Left colon (tissue), 2 donors: Measurements from ENCODE around the gene KLF1. TPM values are rescaled to one million over a fixed set of nuclear protein-coding genes. Genes with fewer than 3 reads are reported as not detected.
"Not testable (repeated sequence)": the region's sequence is repeated elsewhere in the genome, so short reads cannot be mapped to it uniquely, and the experiment has no call there.

Source experiments
- ATAC-seq: fragments of 200-7000 bp; cut with Tn5 transposase; one replicate; pipeline ENCODE4 v1.9.1; 2020; ENCODE audit warnings: mild to moderate bottlenecking, moderate library complexity
- DNase-seq, 2 donors: peaks; one replicate each; pipeline ENCODE4 v3.0.0-alpha.2; 2020
- intact Hi-C, 2 donors: fragments of 100-400 bp; cut with DNase I in 1 of 2; cut with micrococcal nuclease in 1 of 2; formaldehyde crosslinking; loops; one replicate each; pipeline versions ENCODE4 v1.11.2 to v1.14.0; 2022; cut with DNase I, micrococcal nuclease
- total RNA-seq, 2 donors: library from RNA; stranded (reverse); fragmentation: NEBNext Ultra II Directional; extraction: Animal tissue kit (Norgen Biotek cat#: 25700); gene quantifications; one replicate each; pipeline ENCODE4 v1.2.1, GENCODE V29; 2021
- donor health status: DM: no; HTN: no; CAD: no.
- donor health status: DM: yes; HTN: yes; CAD: no.

KLF1 gene
- total RNA-seq, 2 donors from 2014 or later, result not detected

DNA sequence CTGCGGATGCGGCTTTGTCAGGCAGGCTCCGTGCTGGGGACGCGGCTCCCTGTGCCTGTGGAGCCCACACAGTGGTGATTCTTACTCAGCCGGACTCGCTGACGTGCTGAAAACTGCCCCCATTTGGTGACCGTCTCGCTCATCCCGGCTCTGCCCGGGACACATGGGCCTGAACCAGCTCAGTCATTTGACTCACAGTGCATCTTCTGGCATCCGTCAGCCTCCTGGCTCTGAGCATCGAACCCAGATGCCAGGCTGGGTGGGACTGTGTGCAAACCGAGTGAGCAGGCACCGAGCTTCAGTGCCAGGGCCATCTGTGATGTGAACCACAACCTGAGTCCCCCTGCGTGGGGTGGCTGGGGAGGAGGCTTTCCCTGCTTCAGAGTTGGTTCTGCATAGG is 9.5 kb upstream of the KLF1 start:
- DNase-seq, result no peak
- ATAC-seq, result no peak
- intact Hi-C loops, result no loop called here

GRCh38 chr19:12893582-12893981 is 6.6 kb upstream of the KLF1 start:
- ATAC-seq (no peak), DNase-seq (no peak)
- intact Hi-C loops, result no loop called here

DNA sequence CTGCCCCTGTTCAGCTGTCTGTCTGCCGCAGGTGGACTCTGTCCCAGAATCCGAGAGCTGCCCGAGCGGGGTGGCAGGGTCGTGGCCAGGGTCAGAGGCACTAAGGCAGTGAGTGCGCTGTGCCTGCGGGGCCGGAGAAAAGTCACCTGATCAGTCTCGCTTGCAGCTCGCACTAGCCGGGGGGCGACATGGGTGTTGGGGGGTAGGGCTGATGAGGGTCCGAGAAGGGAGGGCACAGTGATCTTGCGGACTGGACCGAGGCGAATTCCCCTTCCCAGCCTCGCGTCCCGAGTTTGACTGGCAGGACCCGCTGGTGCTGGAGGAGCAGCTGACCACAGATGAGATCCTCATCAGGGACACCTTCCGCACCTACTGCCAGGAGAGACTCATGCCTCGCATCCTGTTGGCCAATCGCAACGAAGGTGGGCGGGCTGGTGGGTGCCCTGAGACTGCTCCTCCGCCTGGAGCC is 4.6 kb upstream of the KLF1 start:
- ATAC-seq, result peak; percentile 10
- intact Hi-C loops, result no loop called here
- peak in 1 of 2 donors; percentile 30 for DNase-seq

DNA sequence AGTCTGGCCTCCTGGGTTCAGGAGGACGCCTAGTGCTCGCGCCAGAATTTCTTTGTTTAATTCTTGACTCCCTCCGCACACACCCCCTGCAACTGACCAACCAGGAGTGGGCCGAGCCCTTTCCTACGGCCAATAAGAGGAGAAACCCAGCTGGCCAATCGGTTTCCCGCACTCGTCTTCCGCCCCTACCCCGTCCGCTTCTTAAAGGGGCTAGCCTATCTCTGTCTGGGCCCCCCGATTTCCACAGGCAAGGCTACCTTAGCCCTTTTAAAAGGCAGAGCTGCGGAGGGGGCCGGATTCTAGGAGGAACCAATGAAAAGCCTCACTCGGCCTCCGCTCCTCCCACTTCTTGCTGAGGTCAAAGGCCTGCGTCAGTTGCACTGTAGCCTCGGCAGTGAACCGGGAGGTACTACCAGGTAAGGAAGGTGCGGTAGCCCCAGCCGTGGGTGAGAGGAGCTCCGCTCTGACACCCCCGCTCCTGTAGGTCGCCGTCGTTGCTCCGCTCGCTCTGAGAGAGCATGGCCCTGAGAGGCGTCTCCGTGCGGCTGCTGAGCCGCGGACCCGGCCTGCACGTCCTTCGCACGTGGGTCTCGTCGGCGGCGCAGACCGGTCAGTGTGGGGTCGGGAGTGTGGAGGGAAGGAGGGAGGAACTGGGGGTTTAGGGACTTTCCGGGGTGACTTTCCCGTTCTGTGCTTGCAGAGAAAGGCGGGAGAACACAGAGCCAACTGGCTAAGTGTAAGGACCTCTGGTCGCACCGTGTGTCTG is 4.0 kb upstream of the KLF1 start, which contains the start of gene GCDH:
TSS of gene GCDH (plus strand) at position 374 of the 766 bp plus-strand sequence. CDS start at position 519, 145 bp downstream.
- intact Hi-C loops, result no loop called here
- ATAC-seq (peak; percentile 95), DNase-seq (peak; percentile 97 to 99)

- DNase-seq, ATAC-seq, intact Hi-C loops: not testable (repeated sequence)
Observed at GRCh38 chr19:12890299-12890786, 3.3 kb upstream of the KLF1 start.

GRCh38 chr19:12888006-12888603 is 1.1 kb upstream of the KLF1 start:
- intact Hi-C loops, result loop anchor here in 1 of 2 donors (10.0 kb wide), 1 partner anchor 77 kb away; the partner anchor contains the start of gene DAND5
- ATAC-seq, result no peak
- no peak for DNase-seq

DNA sequence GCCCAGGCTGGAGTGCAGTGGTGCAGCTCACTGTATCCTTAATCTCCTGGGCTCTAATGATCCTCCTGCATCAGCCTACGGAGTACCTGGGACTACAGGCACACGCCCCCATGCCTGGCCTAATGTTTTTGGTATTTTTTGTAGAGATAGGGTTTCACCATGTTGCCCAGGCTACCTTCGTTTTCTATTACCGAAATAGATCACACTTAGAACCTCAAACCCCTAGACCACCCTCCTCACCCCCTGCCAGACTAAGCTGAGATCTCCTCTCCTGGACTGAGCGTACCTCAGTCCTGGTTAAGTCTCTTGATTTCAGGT is 391 bp downstream of the KLF1 start:
- ATAC-seq (no peak), DNase-seq (no peak)
- intact Hi-C loops, result loop anchor here in 1 of 2 donors (10.0 kb wide), 1 partner anchor 78 kb away; the partner anchor contains the start of gene DAND5

- ATAC-seq, result peak; percentile 2
- no peak for DNase-seq
- intact Hi-C loops, result loop anchor here in 1 of 2 donors (10.0 kb wide), 1 partner anchor 79 kb away; the partner anchor contains the start of gene DAND5
Observed at GRCh38 chr19:12885749-12886650, 1.0 kb downstream of the KLF1 start.

GRCh38 chr19:12884926-12885748 is 1.9 kb downstream of the KLF1 start:
- peak; percentile 81 for ATAC-seq
- DNase-seq, result peak; percentile 93 to 97
- intact Hi-C loops, result loop anchor here in 1 of 2 donors (10.0 kb wide), 1 partner anchor 80 kb away; the partner anchor contains the start of gene DAND5

DNA sequence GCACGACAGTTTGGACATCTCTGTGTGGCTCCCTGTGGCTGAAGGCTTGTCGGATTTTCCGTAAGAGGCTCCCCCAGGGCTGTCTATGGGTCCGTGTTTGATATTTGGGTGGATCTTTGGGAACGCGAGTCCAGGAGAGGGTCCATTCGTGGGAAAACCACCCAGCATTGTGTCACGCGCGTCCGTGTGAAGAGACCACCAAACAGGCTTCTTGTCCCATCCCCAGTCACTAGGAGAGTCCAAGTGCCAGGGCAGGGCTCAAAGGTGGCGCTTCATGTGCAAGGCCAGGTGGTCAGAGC is 2.4 kb downstream of the KLF1 start:
- no peak for DNase-seq
- intact Hi-C loops, result loop anchor here in 1 of 2 donors (10.0 kb wide), 1 partner anchor 80 kb away; the partner anchor contains the start of gene DAND5
- no peak for ATAC-seq

GRCh38 chr19:12884202-12884601 is 2.8 kb downstream of the KLF1 start:
- ATAC-seq, result no peak
- no peak for DNase-seq
- intact Hi-C loops, result loop anchor here in 1 of 2 donors (10.0 kb wide), 1 partner anchor 81 kb away; the partner anchor contains the start of gene DAND5

GRCh38 chr19:12882589-12882988 is 4.4 kb downstream of the KLF1 start:
- ATAC-seq, result no peak
- intact Hi-C loops, result loop anchor here in 1 of 2 donors (10.0 kb wide), 1 partner anchor 82 kb away; the partner anchor contains the start of gene DAND5
- DNase-seq, result no peak

DNA sequence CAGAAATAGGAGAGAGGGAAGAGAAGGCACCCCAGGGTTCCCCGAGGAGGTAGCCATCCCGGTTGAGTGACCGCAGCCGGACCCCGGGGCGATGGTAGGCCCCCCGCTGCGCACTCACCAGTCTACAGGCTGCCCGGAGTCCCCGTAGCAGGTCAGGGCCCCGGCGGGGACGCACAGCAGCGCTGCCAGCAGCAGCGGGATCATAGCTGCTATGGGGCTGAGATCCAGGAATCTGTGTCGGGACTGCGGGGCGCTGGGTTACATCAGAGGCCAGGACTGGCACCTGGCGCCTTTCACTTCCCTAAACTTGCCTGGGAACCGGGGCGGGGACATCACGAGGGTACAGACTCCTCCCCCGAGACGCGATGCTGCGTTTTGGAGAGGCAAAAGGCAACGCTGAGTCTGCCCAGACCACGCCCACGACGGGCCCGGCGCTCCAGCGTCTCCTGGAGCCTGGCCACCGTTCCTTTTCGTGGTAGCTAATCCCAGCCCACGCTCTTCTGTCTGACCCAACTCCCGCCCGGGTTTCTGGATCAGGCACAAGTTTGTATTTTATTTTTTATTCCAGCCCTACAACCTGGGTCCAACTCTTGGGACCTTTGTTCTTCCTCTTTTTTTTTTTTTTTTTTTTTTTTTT is 5.7 kb downstream of the KLF1 start, which contains the start of gene DNASE2:
TSS of gene DNASE2 (minus strand) at position 278 of the 637 bp plus-strand sequence. CDS start at position 204, 74 bp downstream.
- DNase-seq (peak; percentile 97 to 99), ATAC-seq (peak; percentile 78)
- intact Hi-C loops, result loop anchor here in 1 of 2 donors (10.0 kb wide), 1 partner anchor 84 kb away; the partner anchor contains the start of gene DAND5

- intact Hi-C loops, result loop anchor here in 1 of 2 donors (10.0 kb wide), 1 partner anchor 84 kb away; the partner anchor contains the start of gene DAND5
- ATAC-seq, result peak; percentile 17
- peak in 1 of 2 donors; percentile 60 for DNase-seq
Observed at GRCh38 chr19:12880551-12881171, 6.3 kb downstream of the KLF1 start.

- ATAC-seq (no peak), DNase-seq (no peak)
- intact Hi-C loops, result no loop called here
Observed at GRCh38 chr19:12875086-12875485, 11.9 kb downstream of the KLF1 start.

GRCh38 chr19:12873891-12874745 is 12.9 kb downstream of the KLF1 start:
- intact Hi-C loops, result no loop called here
- DNase-seq (no peak), ATAC-seq (peak; percentile 3)
